HCT116 (cell line): ENCODE results near the gene SORCS2. TPM values are rescaled to one million over a fixed set of nuclear protein-coding genes. Genes with fewer than 3 reads are reported as not detected.

Experiments
- ATAC-seq: fragments of 200-7000 bp; cut with Tn5 transposase; 2 replicates; pipeline ENCODE4 v1.9.1; 2020; ENCODE audit warnings: mild to moderate bottlenecking, moderate library complexity
- BruUV-seq: library from RNA; stranded (reverse); fragments of 400-500 nt; replicated peaks from 2 replicates; lab custom pipeline; 2021; lab: Mats Ljungman, UMichigan
- CTCF ChIA-PET: fragments of 300-600 bp; sonication (Branson Sonifier 250); formaldehyde crosslinking; loops from one replicate; lab custom pipeline; 2021; ENCODE audit warnings: antibody characterized with exemption; lab: Charles Lee
- POLR2A ChIA-PET: fragments of 300-600, 350-600 bp; sonication (Branson Sonifier 250); formaldehyde crosslinking; loops from one replicate; lab custom pipeline; 2021; ENCODE audit warnings: antibody characterized with exemption; lab: Charles Lee
- RAD21 ChIA-PET, 2 experiments: fragments of 300-600 bp; sonication (Branson Sonifier 250); formaldehyde crosslinking; loops; one replicate each; lab custom pipeline; 2023; ENCODE audit warnings: low total read pairs in 2 of 2; ENCODE audit not compliant: uncharacterized antibody in 2 of 2, unreplicated experiment in 2 of 2, low non-redundant PET in 1 of 2; lab: Charles Lee
- DNase-seq: peaks from one replicate; pipeline ENCODE4 v3.0.0-alpha.2; 2010; ENCODE audit warnings: low read depth, low spot score
- H2AFZ ChIP-seq: fragments of 200-600 bp; shearing (Covaris generic), sonication (generic); 2 replicates; pipeline ENCODE4 v1.6.1; 2017; ENCODE audit warnings: low read depth, mixed run types, mixed read lengths, antibody characterized with exemption, low read length; ENCODE audit not compliant: poor library complexity, severe bottlenecking
- H3K27ac ChIP-seq: 2 replicates; pipeline ENCODE4 v1.5.1; 2012; ENCODE audit warnings: low read depth, low read length
- H3K27me3 ChIP-seq: fragments of 200-600 bp; sonication (generic); 2 replicates; pipeline ENCODE4 v1.6.1; 2016; ENCODE audit warnings: mixed run types, low read length, mixed read lengths; ENCODE audit not compliant: insufficient read depth
- H3K36me3 ChIP-seq, 2 experiments: fragments of 200-500 bp in 1 of 2; fragments of 200-600 bp in 1 of 2; sonication (Bioruptor generic) in 1 of 2; sonication (generic) in 1 of 2; 2 replicates each; pipeline versions ENCODE4 v1.5.1 to v1.6.1; 2014 to 2016; ENCODE audit warnings: low read length in 2 of 2, inconsistent platforms in 1 of 2, mixed read lengths in 1 of 2, mixed run types in 1 of 2; ENCODE audit not compliant: insufficient read depth in 2 of 2, control insufficient read depth in 1 of 2
- H3K4me1 ChIP-seq, 2 experiments: fragments of 200-600 bp in 1 of 2; sonication (generic) in 1 of 2; 2 replicates each; pipeline versions ENCODE4 v1.5.1 to v1.6.1; 2012 to 2017; ENCODE audit warnings: low read length in 2 of 2, inconsistent platforms in 1 of 2, mild to moderate bottlenecking in 1 of 2, mixed read lengths in 1 of 2, mixed run types in 1 of 2, moderate library complexity in 1 of 2; ENCODE audit not compliant: insufficient read depth in 2 of 2, control insufficient read depth in 1 of 2
- H3K4me2 ChIP-seq: fragments of 200-600 bp; sonication (generic); 2 replicates; pipeline ENCODE4 v1.6.1; 2017; ENCODE audit warnings: mixed run types, low read length, mixed read lengths
- H3K4me3 ChIP-seq, 2 experiments: fragments of 200-600 bp in 1 of 2; sonication (generic) in 1 of 2; replicated peaks in 1 of 2; 2 replicates each; pipeline ENCODE4 v1.5.1; 2011 to 2016; ENCODE audit warnings: low read length in 2 of 2, control low read depth in 1 of 2, low read depth in 1 of 2, mild to moderate bottlenecking in 1 of 2, mixed read lengths in 1 of 2, mixed run types in 1 of 2
- H3K79me2 ChIP-seq: fragments of 200-600 bp; sonication (generic); 2 replicates; pipeline ENCODE4 v1.6.1; 2017; ENCODE audit warnings: mild to moderate bottlenecking, mixed run types, low read length, moderate library complexity, mixed read lengths; ENCODE audit not compliant: insufficient read depth
- H3K9ac ChIP-seq: fragments of 200-600 bp; sonication (generic); 2 replicates; pipeline ENCODE4 v1.6.1; 2016; ENCODE audit warnings: low read length, mixed read lengths
- H3K9me2 ChIP-seq: fragments of 200-600 bp; sonication (generic), shearing (Covaris generic); 2 replicates; pipeline ENCODE4 v1.6.1; 2017; ENCODE audit warnings: mixed run types, mild to moderate bottlenecking, moderate library complexity; ENCODE audit not compliant: insufficient read depth
- H3K9me3 ChIP-seq, 2 experiments: fragments of 200-500 bp in 1 of 2; fragments of 200-600 bp in 1 of 2; sonication (Bioruptor generic) in 1 of 2; sonication (generic) in 1 of 2; 2 replicates each; pipeline ENCODE4 v1.6.1; 2014 to 2017; ENCODE audit warnings: low read length in 2 of 2, mixed read lengths in 2 of 2, inconsistent platforms in 1 of 2, low read depth in 1 of 2, mild to moderate bottlenecking in 1 of 2, mixed run types in 1 of 2, moderate library complexity in 1 of 2; ENCODE audit not compliant: control insufficient read depth in 1 of 2, insufficient read depth in 1 of 2
- H4K20me1 ChIP-seq: fragments of 200-600 bp; sonication (generic), shearing (Covaris generic); 2 replicates; pipeline ENCODE4 v1.6.1; 2017; ENCODE audit warnings: mixed run types, mild to moderate bottlenecking, moderate library complexity; ENCODE audit not compliant: insufficient read depth
- CBX3 ChIP-seq: IDR thresholded peaks from 2 replicates; pipeline ENCODE4 v1.6.1; 2012; ENCODE audit warnings: low read depth
- CEBPB ChIP-seq: IDR thresholded peaks from 2 replicates; pipeline ENCODE4 v1.6.1; 2012; ENCODE audit warnings: low read depth
- EGR1 ChIP-seq: IDR thresholded peaks from 2 replicates; pipeline ENCODE4 v1.6.1; 2012; ENCODE audit warnings: low read depth
- ELF1 ChIP-seq: IDR thresholded peaks from 2 replicates; pipeline ENCODE4 v1.6.1; 2012; ENCODE audit warnings: low read depth, borderline replicate concordance
- EZH2 ChIP-seq: fragments of 200-600 bp; sonication (generic); IDR thresholded peaks from 2 replicates; pipeline ENCODE4 v1.6.1; 2017; ENCODE audit warnings: antibody characterized with exemption, mixed run types
- EZH2phosphoT487 ChIP-seq: fragments of 200-600 bp; IDR thresholded peaks from 2 replicates; pipeline ENCODE4 v1.6.1; 2018; ENCODE audit warnings: antibody characterized with exemption, borderline replicate concordance
- JUND ChIP-seq: IDR thresholded peaks from 2 replicates; pipeline ENCODE4 v1.6.1; 2012
- POLR2AphosphoS5 ChIP-seq: IDR thresholded peaks from 2 replicates; pipeline ENCODE4 v1.6.1; 2011; ENCODE audit warnings: mild to moderate bottlenecking, low read depth, low read length, moderate library complexity
- RAD21 ChIP-seq: IDR thresholded peaks from 2 replicates; pipeline ENCODE4 v1.6.1; 2012; ENCODE audit warnings: low read depth, mild to moderate bottlenecking
- SIN3A ChIP-seq: IDR thresholded peaks from 2 replicates; pipeline ENCODE4 v1.6.1; 2012; ENCODE audit warnings: low read depth
- SP1 ChIP-seq: IDR thresholded peaks from 2 replicates; pipeline ENCODE4 v1.6.1; 2012; ENCODE audit warnings: low read depth
- SRF ChIP-seq: IDR thresholded peaks from 2 replicates; pipeline ENCODE4 v1.6.1; 2012; ENCODE audit warnings: low read depth
- TCF7L2 ChIP-seq: IDR thresholded peaks from 2 replicates; pipeline ENCODE4 v1.7.0; 2011; ENCODE audit warnings: borderline replicate concordance, inconsistent platforms; ENCODE audit not compliant: insufficient read depth, insufficient read length; ENCODE audit errors: extremely low read depth
- YY1 ChIP-seq: IDR thresholded peaks from 2 replicates; pipeline ENCODE4 v1.6.1; 2011; ENCODE audit warnings: low read length, low read depth, moderate library complexity, mild to moderate bottlenecking; ENCODE audit not compliant: insufficient replicate concordance; ENCODE audit errors: extremely low read depth
- ZFX ChIP-seq: fragments of 450-650 bp; IDR thresholded peaks from 2 replicates; pipeline ENCODE4 v1.6.1; 2017
- ZNF274 ChIP-seq: fragments of 200-500 bp; sonication (Bioruptor generic); IDR thresholded peaks from 2 replicates; pipeline ENCODE4 v1.6.1; 2014; ENCODE audit warnings: mild to moderate bottlenecking, low read depth, low read length, inconsistent platforms
- intact Hi-C: fragments of 100-400 bp; cut with micrococcal nuclease; formaldehyde crosslinking; loops from 2 replicates; pipeline ENCODE4 v1.10.0; 2022
- total RNA-seq: library from RNA; stranded (reverse); gene quantifications from one replicate; pipeline ENCODE4 v1.2.1, GENCODE V29; 2021; ENCODE audit not compliant: unreplicated experiment
- TF ChIP-seq, protein P1 (sequence below): IDR thresholded peaks from 2 replicates; pipeline ENCODE4 v1.6.1; 2012
- TF ChIP-seq, protein P2 (sequence below), 3 experiments: fragments of 200-600 bp in 1 of 3; sonication (generic) in 1 of 3; IDR thresholded peaks in 2 of 3; conservative IDR thresholded peaks in 1 of 3; 2 replicates each; pipeline ENCODE4 v1.5.1; 2012 to 2017; ENCODE audit warnings: low read depth in 2 of 3, low read length in 2 of 3, antibody characterized with exemption in 1 of 3, borderline replicate concordance in 1 of 3, control low read depth in 1 of 3, mild to moderate bottlenecking in 1 of 3, mixed read lengths in 1 of 3, mixed run types in 1 of 3, moderate library complexity in 1 of 3; ENCODE audit not compliant: insufficient read depth in 1 of 3
- TF ChIP-seq, protein P3 (sequence below): IDR thresholded peaks from 2 replicates; pipeline ENCODE4 v1.6.1; 2012
- TF ChIP-seq, protein P4 (sequence below): IDR thresholded peaks from 2 replicates; pipeline ENCODE4 v1.6.1; 2012; ENCODE audit warnings: low read depth

The SORCS2 gene
- total RNA-seq, 1 experiment from 2014 or later = 0.37 TPM

DNA sequence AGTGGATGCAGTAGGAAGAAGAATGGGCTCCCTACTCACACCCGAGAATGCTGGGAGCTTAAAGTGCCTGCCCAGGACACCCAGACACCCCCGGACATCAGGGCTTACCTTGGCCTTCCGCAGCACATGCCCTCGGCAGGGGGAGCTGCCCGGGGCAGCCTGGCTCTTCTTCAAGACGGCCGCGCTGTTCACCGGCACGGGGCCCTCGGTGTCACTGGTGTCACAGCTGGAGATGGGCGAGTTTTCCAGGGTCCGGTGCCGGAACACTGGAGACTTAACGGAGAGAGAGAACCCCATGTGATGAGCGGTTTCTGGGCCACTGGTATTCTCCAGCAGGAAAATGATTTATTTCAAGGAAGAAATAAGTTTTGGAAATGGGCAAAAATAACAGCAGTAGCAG lies 576.4 kb downstream of the SORCS2 start:
- ChIA-PET POLR2A (interaction anchor here (0.6 kb wide), 1 partner anchor 105 kb away, joined by 3 read pairs; no protein-coding TSS in a partner anchor), RAD21 (no interaction called here), CTCF (no interaction called here)
- H3K4me1 ChIP-seq = no peaks in the 10 kb centered on the region
- no peak overlapping the region for H3K4me3 ChIP-seq
- DNase-seq (no peak), ATAC-seq (no peak)
- H3K9ac ChIP-seq = no peak overlapping the region
- no TSS peak for BruUV-seq
- no peaks in the 10 kb centered on the region for H3K9me2 ChIP-seq
- H4K20me1 ChIP-seq = no peaks in the 10 kb centered on the region
- H3K9me3 ChIP-seq = no peaks in the 10 kb centered on the region
- peaks cover 2 to 3% of the 10 kb centered on the region in 2 experiments; a peak in 1 of 4 replicates for H3K36me3 ChIP-seq
- no peaks in the 10 kb centered on the region for H3K27me3 ChIP-seq
- TF ChIP-seq EZH2 = no peak
- TF ChIP-seq, protein P1, sequence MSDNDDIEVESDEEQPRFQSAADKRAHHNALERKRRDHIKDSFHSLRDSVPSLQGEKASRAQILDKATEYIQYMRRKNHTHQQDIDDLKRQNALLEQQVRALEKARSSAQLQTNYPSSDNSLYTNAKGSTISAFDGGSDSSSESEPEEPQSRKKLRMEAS = no peak
- no peak for TF ChIP-seq CBX3
- TF ChIP-seq, protein P2, sequence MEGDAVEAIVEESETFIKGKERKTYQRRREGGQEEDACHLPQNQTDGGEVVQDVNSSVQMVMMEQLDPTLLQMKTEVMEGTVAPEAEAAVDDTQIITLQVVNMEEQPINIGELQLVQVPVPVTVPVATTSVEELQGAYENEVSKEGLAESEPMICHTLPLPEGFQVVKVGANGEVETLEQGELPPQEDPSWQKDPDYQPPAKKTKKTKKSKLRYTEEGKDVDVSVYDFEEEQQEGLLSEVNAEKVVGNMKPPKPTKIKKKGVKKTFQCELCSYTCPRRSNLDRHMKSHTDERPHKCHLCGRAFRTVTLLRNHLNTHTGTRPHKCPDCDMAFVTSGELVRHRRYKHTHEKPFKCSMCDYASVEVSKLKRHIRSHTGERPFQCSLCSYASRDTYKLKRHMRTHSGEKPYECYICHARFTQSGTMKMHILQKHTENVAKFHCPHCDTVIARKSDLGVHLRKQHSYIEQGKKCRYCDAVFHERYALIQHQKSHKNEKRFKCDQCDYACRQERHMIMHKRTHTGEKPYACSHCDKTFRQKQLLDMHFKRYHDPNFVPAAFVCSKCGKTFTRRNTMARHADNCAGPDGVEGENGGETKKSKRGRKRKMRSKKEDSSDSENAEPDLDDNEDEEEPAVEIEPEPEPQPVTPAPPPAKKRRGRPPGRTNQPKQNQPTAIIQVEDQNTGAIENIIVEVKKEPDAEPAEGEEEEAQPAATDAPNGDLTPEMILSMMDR (IDR thresholded peaks at IDR 0.05 in 2 of 3, conservative IDR thresholded peaks at IDR 0.05 in 1 of 3; ENCODE audit: borderline replicate concordance in 1 of 3, insufficient read depth in 1 of 3, low read depth in 2 of 3, low read length in 2 of 3) = no peak
- TF ChIP-seq YY1 = no peak
- TF ChIP-seq TCF7L2 = no peak
- no peak for TF ChIP-seq CEBPB
- no peak for TF ChIP-seq SP1
- no peak for TF ChIP-seq EGR1
- TF ChIP-seq SIN3A = no peak
- no peak for TF ChIP-seq ZFX
- no peak for TF ChIP-seq ZNF274
- TF ChIP-seq, protein P3, sequence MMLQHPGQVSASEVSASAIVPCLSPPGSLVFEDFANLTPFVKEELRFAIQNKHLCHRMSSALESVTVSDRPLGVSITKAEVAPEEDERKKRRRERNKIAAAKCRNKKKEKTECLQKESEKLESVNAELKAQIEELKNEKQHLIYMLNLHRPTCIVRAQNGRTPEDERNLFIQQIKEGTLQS = no peak
- TF ChIP-seq SRF = no peak
- TF ChIP-seq RAD21 = no peak
- TF ChIP-seq, protein P4, sequence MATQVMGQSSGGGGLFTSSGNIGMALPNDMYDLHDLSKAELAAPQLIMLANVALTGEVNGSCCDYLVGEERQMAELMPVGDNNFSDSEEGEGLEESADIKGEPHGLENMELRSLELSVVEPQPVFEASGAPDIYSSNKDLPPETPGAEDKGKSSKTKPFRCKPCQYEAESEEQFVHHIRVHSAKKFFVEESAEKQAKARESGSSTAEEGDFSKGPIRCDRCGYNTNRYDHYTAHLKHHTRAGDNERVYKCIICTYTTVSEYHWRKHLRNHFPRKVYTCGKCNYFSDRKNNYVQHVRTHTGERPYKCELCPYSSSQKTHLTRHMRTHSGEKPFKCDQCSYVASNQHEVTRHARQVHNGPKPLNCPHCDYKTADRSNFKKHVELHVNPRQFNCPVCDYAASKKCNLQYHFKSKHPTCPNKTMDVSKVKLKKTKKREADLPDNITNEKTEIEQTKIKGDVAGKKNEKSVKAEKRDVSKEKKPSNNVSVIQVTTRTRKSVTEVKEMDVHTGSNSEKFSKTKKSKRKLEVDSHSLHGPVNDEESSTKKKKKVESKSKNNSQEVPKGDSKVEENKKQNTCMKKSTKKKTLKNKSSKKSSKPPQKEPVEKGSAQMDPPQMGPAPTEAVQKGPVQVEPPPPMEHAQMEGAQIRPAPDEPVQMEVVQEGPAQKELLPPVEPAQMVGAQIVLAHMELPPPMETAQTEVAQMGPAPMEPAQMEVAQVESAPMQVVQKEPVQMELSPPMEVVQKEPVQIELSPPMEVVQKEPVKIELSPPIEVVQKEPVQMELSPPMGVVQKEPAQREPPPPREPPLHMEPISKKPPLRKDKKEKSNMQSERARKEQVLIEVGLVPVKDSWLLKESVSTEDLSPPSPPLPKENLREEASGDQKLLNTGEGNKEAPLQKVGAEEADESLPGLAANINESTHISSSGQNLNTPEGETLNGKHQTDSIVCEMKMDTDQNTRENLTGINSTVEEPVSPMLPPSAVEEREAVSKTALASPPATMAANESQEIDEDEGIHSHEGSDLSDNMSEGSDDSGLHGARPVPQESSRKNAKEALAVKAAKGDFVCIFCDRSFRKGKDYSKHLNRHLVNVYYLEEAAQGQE = no peak
- no peak for TF ChIP-seq JUND
- TF ChIP-seq EZH2phosphoT487 = no peak
- no peak for TF ChIP-seq POLR2AphosphoS5
- no peak for TF ChIP-seq ELF1
- intact Hi-C loops = no loop called here
- H2AFZ ChIP-seq = no peak overlapping the region
- H3K79me2 ChIP-seq = no peaks in the 10 kb centered on the region
- H3K4me2 ChIP-seq = no peak overlapping the region
- H3K27ac ChIP-seq = no peak overlapping the region
